Gastroesophageal sphincter (tissue), 3 donors: ENCODE results near the gene RGS17.

ENCODE experiments used
- CTCF ChIP-seq, 4 experiments: fragments of 200-600 bp in 2 of 4; fragments of 450-650 bp in 2 of 4; sonication (generic) in 1 of 4; IDR thresholded peaks; one replicate each; pipeline ENCODE4 v1.5.1; 2017 to 2019; ENCODE audit warnings: antibody characterized with exemption in 4 of 4, mild to moderate bottlenecking in 2 of 4, moderate library complexity in 2 of 4
- POLR2A ChIP-seq, 2 donors: fragments of 450-650 bp; IDR thresholded peaks; one replicate each; pipeline ENCODE4 v1.6.1; 2017; ENCODE audit warnings: antibody characterized with exemption in 2 of 2, mild to moderate bottlenecking in 2 of 2, moderate library complexity in 1 of 2
- POLR2AphosphoS5 ChIP-seq: sonication (generic); formaldehyde crosslinking; IDR thresholded peaks from one replicate; pipeline ENCODE4 v1.6.1; 2017; ENCODE audit warnings: antibody characterized with exemption

GRCh38 chr6:153087436-153087835 is 43.6 kb downstream of the RGS17 start:
- TF ChIP-seq POLR2AphosphoS5 (no peak), POLR2A (IDR thresholded peaks at IDR 0.05) (no peak), CTCF (IDR thresholded peaks at IDR 0.05) (no peak)
